ENCODE data around the gene TIGD3. TPM values are rescaled to one million over a fixed set of nuclear protein-coding genes. Genes with fewer than 3 reads are reported as not detected.

Gene TIGD3
- total and polyA plus RNA-seq, 2 of the 8 experiments (the other 6 are each of a cell fraction or from before 2014, with no cell fraction given), result 1.1 to 1.3 TPM

DNA sequence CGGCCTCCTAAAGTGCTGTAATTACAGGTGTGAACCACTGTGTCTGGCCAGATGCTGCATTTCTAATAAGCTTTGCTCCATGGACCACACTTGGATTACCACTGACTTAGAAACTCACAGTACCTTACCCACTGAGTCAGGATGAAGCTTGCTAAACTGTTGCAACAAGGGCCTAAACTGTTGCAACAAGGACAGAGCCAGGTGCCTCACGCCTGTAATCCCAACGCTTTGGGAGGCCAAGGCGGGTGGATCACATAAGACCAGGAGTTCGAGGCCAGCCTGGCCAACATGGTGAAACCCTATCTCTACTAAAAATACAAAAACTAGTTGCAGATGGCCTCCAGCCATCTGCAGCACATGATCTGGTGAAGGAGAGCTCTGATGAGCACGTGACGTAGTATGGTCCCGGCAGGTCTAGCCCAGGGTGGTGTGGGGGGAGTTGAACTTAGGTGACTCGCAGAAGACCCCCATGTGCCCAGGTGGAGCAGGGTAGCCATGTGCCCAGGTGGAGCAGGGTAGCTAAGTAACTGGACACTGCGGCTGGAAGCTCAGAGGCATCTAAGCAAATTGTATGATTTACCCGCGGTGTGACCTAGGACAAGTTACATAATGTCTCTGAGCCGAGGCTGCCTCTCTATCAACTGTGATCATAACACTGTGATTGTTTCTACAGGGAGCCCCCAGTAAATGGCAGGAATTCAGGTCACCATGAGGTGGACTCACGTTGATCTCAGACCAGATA lies 19.5 kb downstream of the TIGD3 start:
- Histone ChIP-seq H3K9me3 (ENCODE audit: insufficient read depth in 2 of 2, low read depth in 1 of 2, low read length in 1 of 2) (no peaks in the 10 kb centered on the region), H3K4me2 (ENCODE audit: insufficient read depth in 1 of 2, low read depth in 2 of 2, low read length in 2 of 2) (no peak overlapping the region), H3K79me1 (ENCODE audit: low read depth, low read length) (no peaks in the 10 kb centered on the region), H2BK5ac (ENCODE audit: low read depth, low read length) (peak overlapping the region; percentile 5; the same call in 1 of the 2 replicates), H3K9ac (replicated peaks in 1 of 4; ENCODE audit: extremely low read depth in 1 of 4, low read depth in 3 of 4, low read length in 3 of 4) (no peak overlapping the region), H2AFZ (ENCODE audit: low read length) (no peak overlapping the region), H2BK120ac (replicated peaks; ENCODE audit: low read depth, low read length) (no peak overlapping the region), H4K20me1 (replicated peaks in 1 of 2; ENCODE audit: control insufficient read depth in 1 of 2, insufficient read depth in 2 of 2, low read length in 2 of 2) (no peaks in the 10 kb centered on the region), H3K79me2 (ENCODE audit: control insufficient read depth in 1 of 2, insufficient read depth in 2 of 2, low read length in 2 of 2) (no peaks in the 10 kb centered on the region), H2BK20ac (ENCODE audit: low read length) (no peak overlapping the region), H3K4ac (replicated peaks; ENCODE audit: insufficient read length, low read depth, low read length) (no peak overlapping the region), H3K4me1 (replicated peaks in 1 of 4; ENCODE audit: control insufficient read depth in 3 of 4, insufficient read depth in 4 of 4, low read length in 3 of 4) (no peaks in the 10 kb centered on the region), H2BK15ac (ENCODE audit: low read length) (no peak overlapping the region; the same call in 1 of the 2 replicates), H2AK5ac (ENCODE audit: low read depth, low read length) (no peak overlapping the region), H2BK12ac (ENCODE audit: low read depth, low read length) (no peak overlapping the region), H3K27me3 (replicated peaks in 1 of 4; ENCODE audit: control insufficient read depth in 3 of 4, extremely low read depth in 1 of 4, insufficient read depth in 3 of 4, low read length in 3 of 4) (no peaks in the 10 kb centered on the region), H3K36me3 (ENCODE audit: control insufficient read depth in 2 of 4, insufficient read depth in 4 of 4, low read length in 3 of 4) (no peaks in the 10 kb centered on the region), H3K18ac (ENCODE audit: extremely low read depth, low read length) (no peak overlapping the region), H3K56ac (replicated peaks; ENCODE audit: insufficient read length, low read depth, low read length) (no peak overlapping the region), H4K91ac (replicated peaks; ENCODE audit: insufficient read length, low read length) (no peak overlapping the region), H3K23me2 (ENCODE audit: low read depth, low read length) (no peaks in the 10 kb centered on the region), H3K4me3 (ENCODE audit: extremely low read depth in 1 of 4, insufficient read depth in 2 of 4, low read depth in 3 of 4, low read length in 4 of 4) (no peak overlapping the region), H3K23ac (ENCODE audit: insufficient read length) (no peak overlapping the region), H3K14ac (ENCODE audit: insufficient read length) (no peak overlapping the region), H4K5ac (ENCODE audit: insufficient read length, low read depth, low read length) (no peak overlapping the region), H3K27ac (ENCODE audit: low read depth, low read length) (no peak overlapping the region), H4K8ac (ENCODE audit: extremely low read depth, insufficient read depth, low read length) (peak overlapping the region; percentile 76; the same call in 1 of the 2 replicates)
- CTCF ChIA-PET (ENCODE audit: partially characterized antibody), result interaction anchor here (0.6 to 2.8 kb wide), 10 partner anchors 11 to 220 kb away, joined by 3 to 17 read pairs (median 4); no protein-coding TSS in a partner anchor
- DNase-seq (ENCODE audit: low read depth in 1 of 2, low spot score in 2 of 2) (no peak), FAIRE-seq (no peak)
- 91% methylated on average over 14 of the region's 14 CpGs; no CpG with 5 or more reads in 1 of the 2 experiments for WGBS, 2 experiments (ENCODE audit: extremely low coverage in 1 of 2, insufficient coverage in 1 of 2, insufficient read length in 1 of 2, insufficient replicate concordance in 2 of 2, low coverage in 1 of 2, low lambda C conversion rate in 2 of 2, missing lambda C conversion rate in 1 of 2)
- POLR2A ChIA-PET (ENCODE audit: partially characterized antibody), result interaction anchor here (0.9 to 3.9 kb wide), 9 partner anchors 43 to 133 kb away, joined by 3 to 16 read pairs (median 3); partner anchors contain the start of genes MALAT1 and NEAT1
- TF ChIP-seq CBX8 (IDR thresholded peaks at IDR 0.05; ENCODE audit: borderline replicate concordance, low read depth, low read length) (no peak), GTF2F1 (IDR thresholded peaks at IDR 0.05; ENCODE audit: borderline replicate concordance, low read depth, low read length) (no peak), CTCF (IDR thresholded peaks at IDR 0.05; ENCODE audit: control extremely low read depth in 1 of 3, insufficient read depth in 1 of 3, low read depth in 1 of 3, low read length in 3 of 3) (no peak), YY1 (IDR thresholded peaks at IDR 0.05; ENCODE audit: low read depth, low read length) (no peak), SIRT6 (IDR thresholded peaks at IDR 0.05; ENCODE audit: low read length) (no peak), ASH2L (IDR thresholded peaks at IDR 0.05; ENCODE audit: low read length) (no peak), POLR2A (IDR thresholded peaks at IDR 0.05; ENCODE audit: control extremely low read depth in 1 of 2, low read depth in 2 of 2, low read length in 2 of 2) (no peak), EP300 (IDR thresholded peaks at IDR 0.05; ENCODE audit: borderline replicate concordance in 1 of 2, low read depth in 2 of 2, low read length in 2 of 2) (no peak), RXRA (IDR thresholded peaks at IDR 0.05; ENCODE audit: insufficient read depth, low read depth, low read length) (no peak), TAF1 (IDR thresholded peaks at IDR 0.05; ENCODE audit: low read depth, low read length) (no peak)

All from H1 (cell line).